SHP77 treated with DMSO at 0.1 percent for 48 hours (cell line): ENCODE measurements around the gene PILRB.
"Not testable (repeated sequence)": the region's sequence is repeated elsewhere in the genome, so short reads cannot be mapped to it uniquely, and the experiment has no call there.

ENCODE experiments used
- DNase-seq: peaks from one replicate; lab custom pipeline; 2025; lab: John Stamatoyannopoulos, UW

Gene PILRB

DNA sequence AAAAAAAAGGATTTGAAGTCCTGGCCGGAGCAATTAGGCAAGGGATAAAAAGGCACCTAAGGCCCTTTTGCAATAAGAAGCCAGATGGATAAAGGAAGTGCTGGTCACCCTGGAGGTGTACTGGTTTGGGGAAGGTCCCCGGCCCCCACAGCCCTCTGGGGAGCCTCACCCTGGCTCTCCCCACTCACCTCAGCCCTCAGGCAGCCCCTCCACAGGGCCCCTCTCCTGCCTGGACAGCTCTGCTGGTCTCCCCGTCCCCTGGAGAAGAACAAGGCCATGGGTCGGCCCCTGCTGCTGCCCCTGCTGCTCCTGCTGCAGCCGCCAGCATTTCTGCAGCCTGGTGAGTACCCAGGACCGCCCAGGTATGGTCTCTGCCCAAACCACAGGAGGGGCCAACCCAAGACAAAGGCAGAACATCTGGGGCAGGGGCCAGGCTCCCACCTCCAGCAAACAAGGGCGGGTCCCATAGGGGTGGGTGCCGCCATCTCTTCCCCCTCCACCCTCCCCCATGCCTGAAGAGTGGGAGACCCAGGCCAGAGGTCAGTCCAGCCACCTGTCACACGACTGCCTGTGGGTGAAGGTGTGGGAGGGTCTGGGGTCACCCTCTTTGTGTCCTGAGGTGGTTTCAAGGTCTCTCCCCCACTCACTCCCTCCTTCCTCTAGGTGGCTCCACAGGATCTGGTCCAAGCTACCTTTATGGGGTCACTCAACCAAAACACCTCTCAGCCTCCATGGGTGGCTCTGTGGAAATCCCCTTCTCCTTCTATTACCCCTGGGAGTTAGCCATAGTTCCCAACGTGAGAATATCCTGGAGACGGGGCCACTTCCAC, at the start of gene PILRB:
Gene PILRB, plus strand, starts transcription at position 91 of the 830 bp plus-strand sequence. Its CDS starts 186 bp downstream, at position 277.
- DNase-seq: no peak

GRCh38 chr7:100318329-100318728, 39.6 kb upstream of the PILRB start:
- not testable (repeated sequence) for DNase-seq

GRCh38 chr7:100321648-100322047, 36.3 kb upstream of the PILRB start:
- DNase-seq: not testable (repeated sequence)

DNA sequence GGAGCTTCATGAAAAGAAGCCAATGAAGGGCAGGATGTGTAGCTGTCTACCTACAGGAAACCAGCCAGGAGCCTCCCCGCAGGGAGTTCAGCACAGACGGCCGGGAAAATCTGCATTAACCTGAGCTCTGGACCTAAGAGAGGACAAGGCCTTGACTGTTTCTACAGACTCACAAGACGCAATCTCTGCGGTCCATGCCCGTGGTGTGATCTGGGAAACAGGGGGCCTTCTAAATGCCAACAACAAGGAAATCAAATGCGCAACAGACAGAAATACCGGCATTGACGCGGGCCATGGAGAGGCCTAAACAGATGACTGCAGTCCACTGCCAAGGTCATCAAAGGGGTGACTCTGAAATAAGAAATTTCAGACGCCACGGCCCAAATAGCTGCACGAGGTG, 33.7 kb upstream of the PILRB start:
- DNase-seq: not testable (repeated sequence)

DNA sequence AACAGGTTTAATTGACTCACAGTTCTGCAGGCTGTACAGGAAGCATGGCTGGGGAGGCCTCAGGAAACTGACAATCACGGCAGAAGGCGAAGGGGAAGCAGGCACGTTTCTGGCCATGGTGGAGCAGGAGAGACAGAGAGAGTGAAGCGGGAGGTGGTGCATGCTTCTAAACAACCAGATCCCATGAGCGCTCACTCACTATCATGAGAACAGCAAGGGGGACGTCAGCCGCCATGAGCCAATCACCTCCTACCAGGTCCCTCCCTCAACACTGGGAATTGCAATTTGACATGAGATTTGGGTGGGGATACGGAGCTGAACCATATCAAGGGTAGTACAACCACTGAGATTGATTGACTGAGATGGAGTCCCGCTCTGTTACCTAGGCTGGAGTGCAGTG, 32.2 kb upstream of the PILRB start:
- not testable (repeated sequence) for DNase-seq

DNA sequence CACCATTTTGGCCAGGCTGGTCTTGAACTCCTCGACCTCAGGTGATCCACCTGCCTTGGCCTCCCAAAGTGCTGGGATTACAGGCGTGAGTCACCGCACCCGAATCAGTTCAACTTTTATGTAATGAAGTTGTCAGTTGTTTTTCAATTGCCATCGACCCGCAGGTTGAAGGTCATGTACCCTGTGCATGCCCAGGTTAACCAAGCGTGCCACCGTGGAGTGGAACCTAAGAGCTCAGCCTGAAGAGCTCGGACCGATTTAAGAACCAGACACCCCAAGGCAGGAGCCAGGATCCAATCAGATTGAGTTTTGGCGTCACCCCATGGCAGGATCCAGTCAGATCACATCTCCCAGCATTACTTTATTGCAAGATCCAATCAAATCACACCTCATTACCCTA, 31.0 kb upstream of the PILRB start:
- DNase-seq: not testable (repeated sequence)

DNA sequence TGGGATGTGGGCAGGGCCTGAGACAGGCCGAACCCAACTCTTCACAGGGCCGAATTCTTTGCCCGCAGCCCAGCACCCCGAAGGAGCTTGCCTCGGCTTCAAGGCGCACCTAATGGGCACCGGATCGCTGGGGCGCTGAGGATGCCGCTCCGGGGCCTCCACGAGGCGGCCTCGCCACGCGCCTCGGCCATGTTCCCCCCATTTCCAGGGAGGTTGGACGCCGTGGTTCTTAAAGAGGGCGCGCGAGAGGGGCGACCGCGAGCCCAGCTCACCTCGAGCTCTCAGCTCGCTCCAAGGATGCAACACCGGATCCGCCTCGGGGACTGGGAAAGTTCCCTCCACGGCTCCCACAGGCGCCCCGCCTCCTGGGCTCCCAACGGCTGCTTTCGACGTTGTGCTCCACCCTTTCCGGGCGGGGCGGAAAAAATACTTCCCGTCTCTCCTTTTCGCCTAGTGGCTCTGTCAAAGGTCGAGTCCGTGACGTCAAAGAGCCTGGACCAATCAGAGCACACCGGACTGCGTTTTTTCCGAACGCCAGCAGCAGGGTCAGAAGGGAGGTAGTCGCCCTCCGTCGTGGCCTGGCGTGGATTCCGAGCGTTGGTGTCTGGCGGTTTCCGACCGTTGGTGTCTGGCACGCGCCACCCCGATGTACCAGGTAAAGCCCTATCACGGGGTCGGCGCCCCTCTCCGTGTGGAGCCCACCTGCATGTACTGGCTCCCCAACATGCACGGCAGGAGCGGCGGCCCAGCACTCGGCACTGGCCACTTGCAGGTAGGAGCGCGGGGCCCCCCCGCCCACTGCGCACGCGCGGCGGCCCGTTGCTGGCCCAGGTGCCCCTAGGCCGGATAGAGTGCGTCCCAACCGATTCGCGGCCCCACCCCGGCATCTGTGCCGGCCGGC, 22.1 kb upstream of the PILRB start:
- DNase-seq: peak; percentile 82

GRCh38 chr7:100338083-100338696, 19.7 kb upstream of the PILRB start:
- DNase-seq: not testable (repeated sequence)

- DNase-seq: not testable (repeated sequence)
These were observed 16.6 kb upstream of the PILRB start for GRCh38 chr7:100341286-100341685.

DNA sequence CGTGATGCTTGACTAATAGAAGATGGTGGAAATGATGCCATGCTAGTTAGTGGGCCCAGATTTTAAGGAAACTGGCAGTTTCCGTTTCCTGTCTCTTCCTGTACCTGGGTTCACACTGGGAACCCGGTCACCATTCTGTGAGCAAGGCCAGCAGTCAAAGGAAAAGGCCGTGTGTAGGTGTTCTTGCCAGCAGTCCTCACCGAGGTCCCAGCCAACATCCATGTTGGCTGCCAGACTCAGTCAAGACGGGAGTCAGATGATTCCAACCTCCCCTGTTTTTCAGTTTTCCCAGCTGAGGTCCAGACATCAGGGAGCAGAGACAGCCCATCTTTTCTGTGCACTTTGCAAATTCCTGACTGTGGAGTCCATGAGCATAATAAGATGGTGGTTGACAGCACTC, 15.2 kb upstream of the PILRB start:
- DNase-seq: no peak

DNA sequence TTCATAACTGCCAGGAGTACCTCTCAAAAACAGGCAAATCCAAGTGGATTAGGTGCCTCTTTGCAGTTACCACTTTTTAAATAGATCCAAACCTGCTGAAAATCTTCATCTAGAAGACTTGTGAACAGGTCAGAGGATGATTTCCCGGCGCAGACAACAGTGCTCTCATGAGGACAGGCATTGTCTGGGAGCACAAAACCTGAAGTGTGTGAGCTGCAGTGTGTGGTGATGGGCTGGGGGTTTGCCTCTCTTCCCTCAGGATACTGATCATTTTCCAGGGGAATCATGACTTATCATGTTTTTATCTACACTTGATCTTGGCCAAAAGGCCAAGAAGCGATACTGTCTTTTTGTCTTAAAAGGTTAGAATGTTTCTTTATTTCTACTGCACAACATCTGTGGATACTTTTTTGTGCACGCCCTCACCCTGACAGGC, 13.8 kb upstream of the PILRB start:
- not testable (repeated sequence) for DNase-seq

DNA sequence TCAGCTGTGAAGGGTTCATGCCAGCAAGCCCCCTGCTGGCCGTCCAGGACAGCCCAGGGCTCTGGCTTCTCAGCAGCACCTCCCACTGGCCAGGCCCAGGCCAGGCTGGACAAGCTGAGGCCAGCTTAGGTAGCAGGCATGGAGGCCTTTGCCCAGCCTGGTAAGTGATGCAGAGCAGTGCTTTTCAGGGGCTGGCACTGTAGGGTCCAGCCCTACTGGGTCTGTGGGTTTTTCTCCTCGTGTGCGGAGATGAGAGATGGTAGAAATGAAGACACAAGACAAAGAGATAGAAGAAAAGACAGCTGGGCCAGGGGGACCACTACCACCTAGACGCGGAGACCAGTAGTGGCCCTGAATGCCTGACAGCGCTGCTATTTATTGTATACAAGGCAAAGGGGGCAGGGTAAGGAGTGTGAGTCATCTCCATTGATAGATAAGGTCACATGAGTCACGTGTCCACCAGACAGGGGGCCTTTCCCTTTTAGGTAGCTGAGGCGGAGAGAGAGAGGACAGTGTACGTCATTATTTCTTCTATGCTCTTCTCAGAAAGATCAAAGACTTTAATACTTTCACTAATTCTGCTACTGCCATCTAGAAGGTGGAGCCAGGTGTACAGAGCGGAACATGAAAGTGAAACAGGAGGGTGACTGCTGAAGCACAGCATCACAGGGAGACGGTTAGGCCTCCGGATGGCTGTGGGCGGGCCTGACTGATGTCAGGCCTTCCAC, 13.2 kb upstream of the PILRB start:
- DNase-seq: not testable (repeated sequence)

GRCh38 chr7:100345288-100345672, 12.6 kb upstream of the PILRB start:
- peak; percentile 60 for DNase-seq

- no peak for DNase-seq
These were observed 11.0 kb upstream of the PILRB start for GRCh38 chr7:100346921-100347320.

DNA sequence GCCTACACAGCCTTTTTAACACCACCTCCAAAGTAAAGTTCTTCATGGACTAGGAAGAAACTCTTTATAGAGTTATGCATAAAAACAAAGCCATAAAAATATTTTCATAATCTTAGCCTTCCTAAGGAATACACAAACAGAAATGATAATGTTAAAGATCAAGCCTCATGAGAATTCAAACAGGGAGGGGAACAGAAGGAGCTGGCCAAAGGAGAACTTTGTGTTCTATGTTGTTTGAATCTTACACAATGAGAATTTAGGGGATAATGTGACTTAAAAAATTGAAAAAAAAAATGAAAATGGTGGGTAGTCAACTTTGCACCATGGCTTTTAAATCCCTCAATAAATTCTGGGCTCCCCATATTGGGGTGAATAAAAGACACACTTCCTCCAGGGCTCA, 9.1 kb upstream of the PILRB start:
- no peak for DNase-seq

DNA sequence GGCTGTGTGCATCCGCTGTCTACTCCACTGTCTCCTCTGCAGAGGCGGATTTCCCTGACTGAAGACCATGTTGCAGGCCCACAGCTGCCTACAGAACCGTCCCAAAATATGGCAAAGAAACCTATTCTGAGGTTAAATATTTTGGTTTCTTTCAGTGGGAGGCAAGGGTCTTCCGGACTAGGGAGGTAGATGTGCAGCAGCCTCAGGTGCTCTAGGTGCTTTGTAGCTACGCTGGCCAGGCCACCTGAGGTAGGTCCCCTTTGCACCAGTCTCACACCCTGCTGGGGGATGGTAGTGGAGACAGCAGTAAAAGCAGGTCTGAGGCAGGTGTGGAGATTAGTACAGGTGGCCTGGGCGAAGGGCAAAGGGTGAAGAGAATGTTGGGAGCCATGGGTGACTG, 8.2 kb upstream of the PILRB start:
- DNase-seq: no peak

DNA sequence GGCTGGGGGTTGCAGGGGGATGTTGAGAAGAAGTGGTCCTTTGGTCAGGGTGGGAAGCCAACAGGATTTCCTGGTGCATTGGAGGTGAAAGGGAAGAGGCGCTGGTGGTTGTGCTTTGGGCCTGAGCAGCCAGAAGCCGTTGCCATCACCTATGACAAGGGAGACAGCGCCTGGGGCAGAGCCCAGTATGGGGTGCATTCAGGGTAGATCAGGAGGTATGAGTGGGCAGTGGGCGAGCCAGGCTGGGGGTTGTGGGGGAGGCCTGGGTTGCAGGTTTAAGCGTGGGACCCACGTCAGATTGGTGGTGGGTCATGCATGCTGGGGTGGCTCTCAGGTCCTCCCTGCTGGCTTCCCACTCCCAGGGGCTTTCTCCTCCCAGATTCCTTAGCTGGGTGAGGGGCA, 6.3 kb upstream of the PILRB start:
- DNase-seq: no peak

DNA sequence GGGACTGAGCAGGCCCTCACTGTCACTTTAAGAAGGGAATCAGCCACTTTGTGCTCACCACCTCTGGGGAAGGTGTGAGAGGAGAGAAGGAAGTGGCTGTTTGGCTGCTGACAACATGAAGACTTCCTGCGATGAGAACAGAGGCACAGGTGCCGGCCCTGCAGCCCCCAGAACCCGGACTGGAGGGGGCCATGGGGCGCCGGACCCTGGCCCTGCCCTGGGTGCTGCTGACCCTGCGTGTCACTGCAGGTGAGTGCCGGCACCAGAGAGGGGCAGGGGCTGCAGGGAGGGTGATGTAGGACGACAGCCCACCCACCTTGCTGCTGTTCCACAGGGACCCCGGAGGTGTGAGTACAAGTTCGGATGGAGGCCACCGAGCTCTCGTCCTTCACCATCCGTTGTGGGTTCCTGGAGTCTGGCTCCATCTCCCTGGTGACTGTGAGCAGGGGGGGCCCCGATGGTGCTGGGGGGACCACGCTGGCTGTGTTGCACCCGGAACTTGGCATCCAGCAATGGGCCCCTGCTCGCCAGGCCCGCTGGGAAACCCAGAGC, 5.6 kb upstream of the PILRB start:
- not testable (repeated sequence) for DNase-seq

DNA sequence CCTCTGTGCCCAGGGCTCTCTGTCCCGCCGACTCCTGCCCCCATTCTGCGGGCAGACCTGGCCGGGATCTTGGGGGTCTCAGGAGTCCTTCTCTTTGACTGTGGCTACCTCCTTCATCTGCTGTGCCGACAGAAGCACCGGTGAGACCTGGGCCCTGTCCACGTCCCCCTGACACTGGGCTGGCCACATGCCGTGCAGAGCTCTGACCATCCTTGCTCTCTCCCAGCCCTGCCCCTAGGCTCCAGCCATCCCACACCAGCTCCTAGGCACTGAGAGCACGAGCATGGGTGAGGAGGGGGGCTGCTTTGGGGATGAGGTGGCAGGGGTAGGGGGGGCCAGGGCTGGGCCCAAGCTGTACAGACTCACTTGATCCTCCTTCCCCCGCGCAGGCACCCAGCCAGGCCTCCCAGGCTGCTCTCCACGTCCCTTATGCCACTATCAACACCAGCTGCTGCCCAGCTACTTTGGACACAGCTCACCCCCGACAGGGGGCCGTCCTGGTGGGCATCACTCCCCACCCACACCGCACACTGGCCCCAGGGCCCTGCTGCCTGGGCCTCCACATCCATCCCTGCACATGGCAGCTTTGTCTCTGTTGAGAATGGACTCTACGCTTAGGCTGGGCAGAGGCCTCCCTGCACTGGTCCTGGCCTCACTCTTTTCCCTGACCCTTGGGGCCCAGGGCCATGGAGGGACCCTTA, 4.8 kb upstream of the PILRB start:
- no peak for DNase-seq

DNA sequence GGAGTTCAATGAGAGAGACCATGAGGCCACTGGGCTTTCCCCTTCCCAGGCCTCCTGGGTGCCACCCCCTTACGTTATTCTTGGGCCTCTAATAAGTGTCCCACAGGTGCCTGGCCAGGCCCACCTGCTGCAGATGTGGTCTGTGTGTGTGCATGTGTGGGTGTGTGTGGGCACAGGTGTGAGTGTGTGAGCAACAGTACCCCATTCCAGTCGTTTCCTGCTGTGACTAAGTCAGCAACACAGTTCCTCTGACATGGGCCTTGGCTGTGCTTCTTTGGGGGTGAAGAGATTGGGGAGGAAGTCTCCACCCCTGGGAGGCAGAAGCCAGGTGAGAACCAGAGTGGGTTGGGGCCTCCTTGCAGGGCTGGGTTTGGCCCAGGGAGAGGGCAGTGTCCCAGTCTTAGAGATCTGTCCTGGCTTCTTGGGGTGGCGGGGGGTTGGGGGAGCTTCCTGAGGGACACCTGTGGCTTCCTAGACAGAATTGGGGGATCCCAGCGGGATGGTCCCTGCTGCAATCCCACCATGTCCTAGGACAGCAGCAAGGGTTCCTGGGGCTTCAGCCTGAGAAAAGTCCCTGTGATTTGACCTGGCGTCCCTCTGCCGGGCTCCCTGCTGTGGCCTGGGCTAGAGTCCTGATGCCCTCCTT, 4.1 kb upstream of the PILRB start:
- no peak for DNase-seq
